A673 (cell line): ENCODE data around the gene OST4. TPM values are rescaled to one million over a fixed set of nuclear protein-coding genes. Genes with fewer than 3 reads are reported as not detected.

Experiments
- BruUV-seq: library from RNA; stranded (reverse); fragments of 400-500 nt; replicated peaks from 2 replicates; lab custom pipeline; 2021; lab: Mats Ljungman, UMichigan
- CTCF ChIA-PET: fragments of 300-600 bp; sonication (Branson Sonifier 250); formaldehyde crosslinking; loops from one replicate; lab custom pipeline; 2022; ENCODE audit warnings: antibody characterized with exemption; lab: Charles Lee
- POLR2A ChIA-PET: fragments of 300-600 bp; sonication (Branson Sonifier 250); formaldehyde crosslinking; loops from one replicate; lab custom pipeline; 2022; ENCODE audit warnings: antibody characterized with exemption; ENCODE audit not compliant: low non-redundant PET; lab: Charles Lee
- DNase-seq: peaks from one replicate; pipeline ENCODE4 v3.0.0-alpha.2; 2015; ENCODE audit warnings: low spot score
- H3K27ac ChIP-seq: fragments of 200-600 bp; sonication (generic); 2 replicates; pipeline ENCODE4 v1.5.1; 2016; ENCODE audit warnings: mixed run types, low read depth, mild to moderate bottlenecking, mixed read lengths, antibody characterized with exemption, low read length; ENCODE audit not compliant: poor library complexity, severe bottlenecking
- H3K27me3 ChIP-seq: fragments of 200-600 bp; sonication (generic); replicated peaks from 2 replicates; pipeline ENCODE4 v1.6.1; 2017; ENCODE audit warnings: mixed run types, low read depth, mild to moderate bottlenecking, mixed read lengths, antibody characterized with exemption, low read length; ENCODE audit not compliant: insufficient read depth, poor library complexity
- H3K36me3 ChIP-seq: fragments of 200-600 bp; sonication (generic); 2 replicates; pipeline ENCODE4 v1.6.1; 2016; ENCODE audit warnings: mixed run types, mild to moderate bottlenecking, mixed read lengths, antibody characterized with exemption, low read length; ENCODE audit not compliant: insufficient read depth, poor library complexity, severe bottlenecking
- H3K4me1 ChIP-seq: fragments of 200-600 bp; sonication (generic); 2 replicates; pipeline ENCODE4 v1.6.1; 2017; ENCODE audit warnings: mixed run types, mild to moderate bottlenecking, mixed read lengths, antibody characterized with exemption, low read length; ENCODE audit not compliant: insufficient read depth, poor library complexity, severe bottlenecking
- H3K4me3 ChIP-seq: fragments of 200-600 bp; sonication (generic); 2 replicates; pipeline ENCODE4 v1.5.1; 2016; ENCODE audit warnings: low read depth, mixed run types, mild to moderate bottlenecking, mixed read lengths, low read length; ENCODE audit not compliant: poor library complexity, severe bottlenecking
- H3K9me3 ChIP-seq: fragments of 200-600 bp; sonication (generic); 2 replicates; pipeline ENCODE4 v1.6.1; 2016; ENCODE audit warnings: mixed run types, low read depth, mild to moderate bottlenecking, mixed read lengths, antibody characterized with exemption, low read length; ENCODE audit not compliant: poor library complexity, severe bottlenecking
- EZH2 ChIP-seq: fragments of 200-600 bp; sonication (generic); IDR thresholded peaks from 2 replicates; pipeline ENCODE4 v1.6.1; 2017; ENCODE audit warnings: borderline replicate concordance, low read depth, mild to moderate bottlenecking, mixed read lengths, antibody characterized with exemption, low read length; ENCODE audit not compliant: poor library complexity, severe bottlenecking
- intact Hi-C: fragments of 100-400 bp; cut with micrococcal nuclease; formaldehyde crosslinking; loops from one replicate; pipeline ENCODE4 v1.10.0; 2022; ENCODE audit not compliant: unreplicated experiment
- total RNA-seq: library from RNA; stranded (reverse); gene quantifications from 2 replicates; pipeline ENCODE4 v1.2.3, GENCODE V29; 2021
- TF ChIP-seq, protein P1 (sequence below): fragments of 300-800, 200-600 bp; sonication (generic); conservative IDR thresholded peaks from 2 replicates; pipeline ENCODE4 v1.5.1; 2017; ENCODE audit warnings: low read depth, mild to moderate bottlenecking, antibody characterized with exemption, low read length, moderate library complexity, mixed read lengths

Gene OST4
- total RNA-seq, 1 experiment from 2014 or later, result 235 TPM

DNA sequence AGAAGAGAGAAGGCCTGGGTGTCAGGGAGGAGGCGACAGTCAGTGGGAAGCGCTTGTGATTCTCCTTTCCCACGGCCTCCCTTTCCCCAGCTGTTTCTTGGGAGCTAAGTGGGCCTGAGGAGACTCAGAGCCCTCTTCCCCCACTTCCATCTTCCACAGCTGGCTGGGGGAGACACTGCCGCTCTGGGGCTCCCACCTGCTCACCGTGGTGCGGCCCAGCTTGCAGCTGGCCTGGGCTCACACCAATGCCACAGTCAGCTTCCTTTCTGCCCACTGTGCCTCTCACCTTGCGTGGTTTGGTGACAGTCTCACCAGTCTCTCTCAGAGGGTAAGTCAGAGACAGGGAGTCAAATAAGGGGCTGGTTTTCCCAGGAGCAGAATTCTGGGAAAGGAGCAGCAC, 31.6 kb downstream of the OST4 start:
- no peak for TF ChIP-seq EZH2
- TF ChIP-seq, protein P1, sequence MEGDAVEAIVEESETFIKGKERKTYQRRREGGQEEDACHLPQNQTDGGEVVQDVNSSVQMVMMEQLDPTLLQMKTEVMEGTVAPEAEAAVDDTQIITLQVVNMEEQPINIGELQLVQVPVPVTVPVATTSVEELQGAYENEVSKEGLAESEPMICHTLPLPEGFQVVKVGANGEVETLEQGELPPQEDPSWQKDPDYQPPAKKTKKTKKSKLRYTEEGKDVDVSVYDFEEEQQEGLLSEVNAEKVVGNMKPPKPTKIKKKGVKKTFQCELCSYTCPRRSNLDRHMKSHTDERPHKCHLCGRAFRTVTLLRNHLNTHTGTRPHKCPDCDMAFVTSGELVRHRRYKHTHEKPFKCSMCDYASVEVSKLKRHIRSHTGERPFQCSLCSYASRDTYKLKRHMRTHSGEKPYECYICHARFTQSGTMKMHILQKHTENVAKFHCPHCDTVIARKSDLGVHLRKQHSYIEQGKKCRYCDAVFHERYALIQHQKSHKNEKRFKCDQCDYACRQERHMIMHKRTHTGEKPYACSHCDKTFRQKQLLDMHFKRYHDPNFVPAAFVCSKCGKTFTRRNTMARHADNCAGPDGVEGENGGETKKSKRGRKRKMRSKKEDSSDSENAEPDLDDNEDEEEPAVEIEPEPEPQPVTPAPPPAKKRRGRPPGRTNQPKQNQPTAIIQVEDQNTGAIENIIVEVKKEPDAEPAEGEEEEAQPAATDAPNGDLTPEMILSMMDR, result no peak
- peaks cover 4% of the 10 kb centered on the region for H3K4me1 ChIP-seq
- no peak overlapping the region for H3K27ac ChIP-seq
- CTCF ChIA-PET, result no interaction called here
- POLR2A ChIA-PET, result no interaction called here
- H3K36me3 ChIP-seq, result peaks cover 63% of the 10 kb centered on the region
- no TSS peak for BruUV-seq
- intact Hi-C loops, result no loop called here
- no peak for DNase-seq
- no peaks in the 10 kb centered on the region for H3K27me3 ChIP-seq
- H3K9me3 ChIP-seq, result no peaks in the 10 kb centered on the region
- no peak overlapping the region for H3K4me3 ChIP-seq

DNA sequence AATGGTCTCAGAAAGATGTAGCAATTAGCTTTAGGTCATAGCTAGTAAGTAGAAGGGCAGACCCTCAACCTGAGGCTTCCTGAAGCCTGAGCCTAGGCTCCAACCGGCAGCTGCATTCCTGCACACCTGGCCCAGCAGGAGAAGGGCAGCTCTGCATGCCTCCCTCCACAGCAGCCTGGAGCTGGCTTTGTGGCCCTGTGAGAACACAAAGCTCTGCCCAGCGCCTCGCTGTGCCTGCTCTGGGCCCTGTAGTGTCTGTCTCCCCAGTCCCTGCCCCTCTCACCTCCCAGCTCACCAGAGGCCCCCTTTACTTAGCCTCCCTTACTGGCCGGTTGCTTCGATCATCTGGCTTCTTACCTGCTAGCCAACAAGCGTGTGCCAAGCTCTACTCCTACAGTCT, 32.0 kb downstream of the OST4 start:
- CTCF ChIA-PET, result no interaction called here
- POLR2A ChIA-PET, result no interaction called here
- H3K36me3 ChIP-seq, result peaks cover 64% of the 10 kb centered on the region

DNA sequence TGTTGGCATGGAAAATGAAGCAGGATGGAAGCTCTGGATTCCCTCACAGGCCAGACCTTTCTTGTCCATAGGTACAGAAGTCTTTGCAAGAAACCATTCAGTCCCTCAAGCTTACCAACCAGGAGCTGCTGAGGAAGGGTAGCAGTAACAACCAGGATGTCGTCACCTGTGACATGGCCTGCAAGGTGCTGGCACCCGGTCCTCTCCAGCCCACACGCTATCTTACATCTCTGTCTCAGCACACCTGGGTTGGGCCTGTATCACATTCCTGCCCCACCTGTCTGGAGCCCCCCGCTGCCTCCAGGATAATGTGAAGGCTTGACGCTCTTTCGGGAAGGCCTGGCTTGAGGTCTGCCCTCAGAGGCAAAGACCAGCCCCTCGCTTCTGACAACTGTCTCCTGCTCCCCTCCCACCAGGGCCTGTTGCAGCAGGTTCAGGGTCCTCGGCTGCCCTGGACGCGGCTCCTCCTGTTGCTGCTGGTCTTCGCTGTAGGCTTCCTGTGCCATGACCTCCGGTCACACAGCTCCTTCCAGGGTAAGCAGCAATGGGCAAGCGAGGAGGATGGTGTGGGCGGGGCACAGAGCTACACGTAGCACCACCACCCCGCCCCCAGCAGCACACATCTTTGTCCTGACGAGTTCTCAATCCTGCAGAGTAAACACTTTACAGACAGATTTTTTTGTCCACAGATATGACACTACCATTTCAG, 32.7 kb downstream of the OST4 start:
- ChIA-PET POLR2A (interaction anchor here (0.7 kb wide), 1 partner anchor 9 kb away, joined by 3 read pairs; no protein-coding TSS in a partner anchor), CTCF (no interaction called here)
- intact Hi-C loops, result no loop called here
- no TSS peak for BruUV-seq
- Histone ChIP-seq H3K27me3 (no peaks in the 10 kb centered on the region), H3K27ac (no peak overlapping the region), H3K9me3 (no peaks in the 10 kb centered on the region), H3K4me1 (peaks cover 11% of the 10 kb centered on the region), H3K4me3 (no peak overlapping the region), H3K36me3 (peaks cover 64% of the 10 kb centered on the region)
- TF ChIP-seq, protein P1, result no peak
- TF ChIP-seq EZH2, result no peak
- DNase-seq, result no peak

More for the DNA sequence above, 32.0 kb downstream of the OST4 start:
- no peak for DNase-seq
- TF ChIP-seq, protein P1, result no peak
- intact Hi-C loops, result no loop called here
- Histone ChIP-seq H3K4me3 (no peak overlapping the region), H3K9me3 (no peaks in the 10 kb centered on the region), H3K27ac (no peak overlapping the region), H3K4me1 (peaks cover 4% of the 10 kb centered on the region), H3K27me3 (no peaks in the 10 kb centered on the region)
- BruUV-seq, result no TSS peak
